ENCODE results near the gene PCSK4. TPM values are rescaled to one million over a fixed set of nuclear protein-coding genes. Genes with fewer than 3 reads are reported as not detected.

Gene PCSK4
- total and polyA plus RNA-seq, 10 of the 15 experiments (the other 5 are each of a cell fraction or from before 2014, with no cell fraction given), result 0.27 to 0.99 (median 0.40) TPM; not detected in 3

DNA sequence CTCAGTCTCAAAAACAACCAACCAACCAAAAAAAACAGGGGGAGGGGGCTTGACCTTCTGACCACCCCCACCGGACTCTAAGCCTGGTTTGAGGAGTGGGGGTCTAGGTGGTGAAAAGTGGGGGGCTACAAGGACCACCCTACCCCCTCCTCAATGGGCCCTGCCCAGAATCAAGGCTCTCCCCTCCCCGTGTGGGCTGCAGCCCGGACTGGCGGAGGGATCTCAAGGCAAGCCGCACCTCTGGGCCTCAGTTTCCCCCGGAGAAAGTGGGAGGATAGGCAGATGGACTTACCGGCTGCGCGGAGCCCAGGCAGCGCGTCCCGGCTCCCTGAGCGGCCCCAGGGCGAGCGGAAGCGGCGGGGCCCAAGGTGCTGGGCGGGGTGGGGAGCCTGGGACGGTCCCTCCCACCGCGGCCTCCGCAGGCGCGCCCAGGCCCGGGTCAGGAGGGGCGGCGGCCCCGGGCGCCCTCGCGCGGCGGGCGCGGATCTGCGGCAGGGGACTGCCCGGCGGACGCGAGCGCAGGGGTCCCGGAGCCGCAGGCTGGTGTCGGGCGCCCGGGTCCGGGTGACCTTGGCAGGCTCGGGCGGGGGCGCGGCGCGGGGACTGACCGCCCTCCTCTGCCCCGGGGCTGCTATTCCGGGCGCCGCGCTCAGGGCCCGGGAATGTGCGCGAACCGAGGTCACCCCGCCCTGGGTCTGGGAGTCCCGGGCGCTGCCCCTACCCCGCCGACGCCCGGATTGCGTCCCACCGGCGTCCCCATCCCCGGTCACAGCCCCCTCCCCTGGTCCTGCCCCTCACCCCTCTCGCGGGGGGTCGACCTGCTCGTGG lies 22.7 kb upstream of the PCSK4 start, which contains the start of gene ADAMTSL5:
ADAMTSL5 (minus strand) TSS at position 349 of the 828 bp plus-strand sequence. CDS start 2,076 bp downstream, outside the sequence.
- ATAC-seq, result peak; percentile 87
- BruUV-seq (replicated peaks), result no TSS peak
- no peak for DNase-seq (ENCODE audit: low read depth, low spot score)
- in situ Hi-C loops (cut with MboI), result no loop called here
- Histone ChIP-seq H3K36me3 (ENCODE audit: control insufficient read depth in 2 of 2, insufficient read depth in 2 of 2, low read length in 1 of 2) (no peaks in the 10 kb centered on the region), H3K9me3 (replicated peaks; ENCODE audit: control insufficient read depth, insufficient read depth, low read length) (no peaks in the 10 kb centered on the region; the same call in 2 of the 3 replicates), H2AFZ (ENCODE audit: control insufficient read depth, low read depth, low read length) (peak within 1 kb of the TSS; percentile 45), H3K27ac (ENCODE audit: control insufficient read depth, insufficient read depth) (no peak within 1 kb of the TSS), H3K4me3 (peak within 1 kb of the TSS; percentile 61), H3K4me2 (ENCODE audit: control insufficient read depth, insufficient read depth) (peak within 1 kb of the TSS; percentile 77), H3K79me2 (ENCODE audit: control insufficient read depth, insufficient read depth, low read length) (no peaks in the 10 kb centered on the region), H4K20me1 (ENCODE audit: control insufficient read depth, insufficient read depth) (no peaks in the 10 kb centered on the region), H3K27me3 (replicated peaks in 1 of 2; ENCODE audit: control insufficient read depth in 2 of 2, insufficient read depth in 2 of 2, low read length in 1 of 2) (no peaks in the 10 kb centered on the region; a peak in 1 of 4 replicates), H3K4me1 (ENCODE audit: control insufficient read depth, insufficient read depth, low read length) (no peaks in the 10 kb centered on the region), H3K9ac (ENCODE audit: control insufficient read depth, insufficient read depth, low read length) (peak within 1 kb of the TSS; percentile 47; the same call in 1 of the 2 replicates)
- ChIA-PET POLR2A (no interaction called here), RAD21 (ENCODE audit: unreplicated experiment) (no interaction called here), SMC1A (ENCODE audit: uncharacterized antibody, unreplicated experiment) (no interaction called here), CTCF (no interaction called here)
- FAIRE-seq, result no peak
- 3% methylated on average over 52 of the region's 78 CpGs for WGBS (ENCODE audit: insufficient coverage, insufficient replicate concordance, low lambda C conversion rate, missing lambda C conversion rate)
- intact Hi-C loops (cut with micrococcal nuclease; ENCODE audit: unreplicated experiment), result no loop called here
- TF ChIP-seq SRF (IDR thresholded peaks at IDR 0.05; ENCODE audit: low read depth in 2 of 2, low read length in 2 of 2) (no peak), GATAD2B (conservative IDR thresholded peaks at IDR 0.05; ENCODE audit: low read depth) (peak; percentile 74; the same call in 1 of the 2 replicates), ZNF217 (IDR thresholded peaks at IDR 0.05) (no peak), IRF5 (IDR thresholded peaks at IDR 0.05; ENCODE audit: borderline replicate concordance) (no peak), CBX3 (IDR thresholded peaks at IDR 0.05; ENCODE audit: borderline replicate concordance, low read depth) (no peak), NR2F1 (conservative IDR thresholded peaks at IDR 0.05) (peak; percentile 81), MTA3 (IDR thresholded peaks at IDR 0.05; ENCODE audit: borderline replicate concordance, low read length) (no peak), FOXM1 (IDR thresholded peaks at IDR 0.05; ENCODE audit: low read depth, low read length) (no peak), IKZF1 (conservative IDR thresholded peaks at IDR 0.05) (peak; percentile 42; the same call in 1 of the 2 replicates), LARP7 (IDR thresholded peaks at IDR 0.05) (no peak), WRNIP1 (IDR thresholded peaks at IDR 0.05; ENCODE audit: borderline replicate concordance, low read depth, low read length) (no peak), BMI1 (IDR thresholded peaks at IDR 0.05; ENCODE audit: borderline replicate concordance) (no peak), E2F8 (IDR thresholded peaks at IDR 0.05; ENCODE audit: low read depth, partially characterized antibody) (no peak), RAD21 (IDR thresholded peaks at IDR 0.05; ENCODE audit: insufficient read depth, low read depth, low read length) (0 out of 2 replicates have a peak, but pooled peaks have one; percentile 24), BHLHE40 (IDR thresholded peaks at IDR 0.05; ENCODE audit: borderline replicate concordance in 1 of 2, low read depth in 2 of 2, low read length in 1 of 2) (peak in 1 of 2 experiments; percentile 25; a peak in 1 of 4 replicates), ATF2 (IDR thresholded peaks at IDR 0.05; ENCODE audit: low read length) (no peak), SPI1 (IDR thresholded peaks at IDR 0.05; ENCODE audit: borderline replicate concordance, insufficient read depth, low read depth, low read length) (no peak), STAT3 (IDR thresholded peaks at IDR 0.05; ENCODE audit: low read depth, low read length) (no peak), MEF2A (IDR thresholded peaks at IDR 0.05; ENCODE audit: insufficient read depth, low read depth, low read length) (no peak)

Data from GM12878 (cell line).